Hindlimb muscle (tissue), 1 donor: ENCODE measurements around the gene UBASH3B. TPM values are rescaled to one million over a fixed set of nuclear protein-coding genes. Genes with fewer than 3 reads are reported as not detected.
"Not testable (repeated sequence)": the region's sequence is repeated elsewhere in the genome, so short reads cannot be mapped to it uniquely, and the experiment has no call there.

Experiments used
- DNase-seq: peaks from one replicate; pipeline ENCODE4 v3.0.0-alpha.2; 2013
- polyA plus RNA-seq: library from polyadenylated mRNA; unstranded; fragments of 120-200 nt; gene quantifications from one replicate; pipeline ENCODE4 v1.2.1, GENCODE V29; 2013; ENCODE audit not compliant: insufficient read length

The UBASH3B gene
- polyA plus RNA-seq, 1 donor, result 2.9 TPM

GRCh38 chr11:122711831-122712381 is 56.4 kb downstream of the UBASH3B start:
- DNase-seq, result peak; percentile 71

GRCh38 chr11:122714004-122714403 is 58.5 kb downstream of the UBASH3B start:
- no peak for DNase-seq

- no peak for DNase-seq
These were observed 59.0 kb downstream of the UBASH3B start for GRCh38 chr11:122714484-122714883.

- DNase-seq, result peak; percentile 47
These were observed 60.3 kb downstream of the UBASH3B start for GRCh38 chr11:122715548-122716440.

GRCh38 chr11:122717264-122717867 is 61.8 kb downstream of the UBASH3B start:
- DNase-seq, result no peak

GRCh38 chr11:122720107-122720881 is 64.8 kb downstream of the UBASH3B start:
- peak; percentile 40 for DNase-seq

GRCh38 chr11:122721201-122721963 is 65.9 kb downstream of the UBASH3B start:
- peak; percentile 76 for DNase-seq

GRCh38 chr11:122721964-122722266 is 66.4 kb downstream of the UBASH3B start:
- DNase-seq, result no peak

- DNase-seq, result no peak
These were observed 67.6 kb downstream of the UBASH3B start for GRCh38 chr11:122723106-122723505.

- DNase-seq, result no peak
These were observed 68.1 kb downstream of the UBASH3B start for GRCh38 chr11:122723576-122723975.

GRCh38 chr11:122724520-122724919 is 69.0 kb downstream of the UBASH3B start:
- DNase-seq, result no peak

- DNase-seq, result no peak
These were observed 70.5 kb downstream of the UBASH3B start for GRCh38 chr11:122726028-122726427.

GRCh38 chr11:122727101-122727929 is 71.8 kb downstream of the UBASH3B start:
- DNase-seq, result no peak

- DNase-seq, result no peak
These were observed 73.0 kb downstream of the UBASH3B start for GRCh38 chr11:122728561-122728960.

GRCh38 chr11:122729139-122729538 is 73.6 kb downstream of the UBASH3B start:
- no peak for DNase-seq

- DNase-seq, result not testable (repeated sequence)
These were observed 75.2 kb downstream of the UBASH3B start for GRCh38 chr11:122730694-122731093.

GRCh38 chr11:122731500-122731913 is 76.0 kb downstream of the UBASH3B start:
- DNase-seq, result no peak

- DNase-seq, result no peak
These were observed 77.1 kb downstream of the UBASH3B start for GRCh38 chr11:122732342-122733315.

GRCh38 chr11:122733318-122733717 is 77.8 kb downstream of the UBASH3B start:
- no peak for DNase-seq
